HepG2 (cell line): Measurements from ENCODE around the gene PIEZO1. TPM values are rescaled to one million over a fixed set of nuclear protein-coding genes. Genes with fewer than 3 reads are reported as not detected.

ENCODE experiments used
- AGO2 ChIP-seq: fragments of 200-400 bp; formaldehyde crosslinking; optimal IDR thresholded peaks from 2 replicates; pipeline ENCODE3; 2017; ENCODE audit warnings: mild to moderate bottlenecking, low read depth, low read length, moderate library complexity
- ARID5B ChIP-seq: IDR thresholded peaks from 2 replicates; pipeline ENCODE4 v1.4.0; 2020; ENCODE audit warnings: mild to moderate bottlenecking, missing genetic modification reagents
- BRF2 ChIP-seq: sonication (generic); formaldehyde crosslinking; IDR thresholded peaks from 2 replicates; pipeline ENCODE4 v1.8.1; 2022; ENCODE audit warnings: mild to moderate bottlenecking, missing genetic modification reagents
- CAMTA2 ChIP-seq: sonication (generic); formaldehyde crosslinking; IDR thresholded peaks from 2 replicates; pipeline ENCODE4 v1.4.0; 2020; ENCODE audit warnings: mild to moderate bottlenecking, missing genetic modification reagents, borderline replicate concordance
- CC2D1A ChIP-seq: sonication (generic); formaldehyde crosslinking; IDR thresholded peaks from 2 replicates; pipeline ENCODE4 v1.8.1; 2023; ENCODE audit warnings: mild to moderate bottlenecking, missing genetic modification reagents
- ELF3 ChIP-seq: IDR thresholded peaks from 2 replicates; pipeline ENCODE4 v1.6.1; 2016; ENCODE audit warnings: missing genetic modification reagents, missing compliant biosample characterization
- HMG20B ChIP-seq: conservative IDR thresholded peaks from 2 replicates; pipeline ENCODE4 v1.6.1; 2016; ENCODE audit warnings: missing genetic modification reagents, missing compliant biosample characterization
- LCORL ChIP-seq, 2 experiments: fragments of 450-650 bp in 1 of 2; sonication (generic) in 1 of 2; formaldehyde crosslinking in 1 of 2; IDR thresholded peaks; 2 replicates each; pipeline versions ENCODE4 v1.5.0 to v1.6.1; 2017 to 2020; ENCODE audit warnings: antibody characterized with exemption in 1 of 2, missing genetic modification reagents in 1 of 2
- MAFG ChIP-seq: sonication (generic); formaldehyde crosslinking; IDR thresholded peaks from 2 replicates; pipeline ENCODE4 v1.5.1; 2020; ENCODE audit warnings: mild to moderate bottlenecking, missing genetic modification reagents
- MAZ ChIP-seq, 2 experiments: sonication (generic) in 1 of 2; formaldehyde crosslinking in 1 of 2; IDR thresholded peaks; 2 replicates each; pipeline versions ENCODE4 v1.5.0 to v1.6.1; 2012 to 2020; ENCODE audit warnings: low read depth in 2 of 2, mild to moderate bottlenecking in 2 of 2, borderline replicate concordance in 1 of 2, improper control_type of control experiment in 1 of 2, low read length in 1 of 2, missing genetic modification reagents in 1 of 2, moderate library complexity in 1 of 2
- SMYD3 ChIP-seq: sonication (generic); formaldehyde crosslinking; IDR thresholded peaks from 2 replicates; pipeline ENCODE4 v1.8.1; 2023; ENCODE audit warnings: mild to moderate bottlenecking, missing genetic modification reagents
- SYNCRIP ChIP-seq: fragments of 200-400 bp; formaldehyde crosslinking; IDR thresholded peaks from 2 replicates; pipeline ENCODE4 v1.6.1; 2018; ENCODE audit warnings: mild to moderate bottlenecking, low read depth, low read length; ENCODE audit not compliant: insufficient read depth
- TAF1 ChIP-seq: sonication (generic); formaldehyde crosslinking; IDR thresholded peaks from 2 replicates; pipeline ENCODE4 v1.4.0; 2020; ENCODE audit warnings: missing genetic modification reagents
- TAF15 ChIP-seq: fragments of 200-400 bp; formaldehyde crosslinking; IDR thresholded peaks from one replicate; pipeline ENCODE4 v1.6.1; 2018; ENCODE audit warnings: mild to moderate bottlenecking, low read depth, low read length; ENCODE audit not compliant: poor library complexity, severe bottlenecking
- ZMYM2 ChIP-seq: sonication (generic); formaldehyde crosslinking; IDR thresholded peaks from 2 replicates; pipeline ENCODE4 v1.8.0; 2022; ENCODE audit warnings: mild to moderate bottlenecking, missing genetic modification reagents
- ZMYM3 ChIP-seq: sonication (generic); formaldehyde crosslinking; IDR thresholded peaks from 2 replicates; pipeline ENCODE4 v1.5.1; 2020; ENCODE audit warnings: mild to moderate bottlenecking, missing genetic modification reagents
- ZNF225 ChIP-seq: sonication (generic); formaldehyde crosslinking; IDR thresholded peaks from 2 replicates; pipeline ENCODE4 v1.4.0; 2020; ENCODE audit warnings: mild to moderate bottlenecking, missing genetic modification reagents
- ZNF264 ChIP-seq: sonication (generic); formaldehyde crosslinking; IDR thresholded peaks from 2 replicates; pipeline ENCODE4 v1.4.0; 2020; ENCODE audit warnings: missing genetic modification reagents
- ZNF362 ChIP-seq: sonication (generic); formaldehyde crosslinking; IDR thresholded peaks from 2 replicates; pipeline ENCODE4 v1.4.0; 2020; ENCODE audit warnings: missing genetic modification reagents, mild to moderate bottlenecking, borderline replicate concordance
- ZNF496 ChIP-seq: sonication (generic); formaldehyde crosslinking; IDR thresholded peaks from 2 replicates; pipeline ENCODE4 v1.8.1; 2023; ENCODE audit warnings: mild to moderate bottlenecking, moderate library complexity, missing genetic modification reagents; ENCODE audit not compliant: insufficient replicate concordance
- ZNF562 ChIP-seq: sonication (generic); formaldehyde crosslinking; IDR thresholded peaks from 2 replicates; pipeline ENCODE4 v1.8.0; 2022; ENCODE audit warnings: missing genetic modification reagents, borderline replicate concordance
- ZNF614 ChIP-seq: IDR thresholded peaks from 2 replicates; pipeline ENCODE4 v1.6.1; 2018; ENCODE audit warnings: missing biosample characterization, missing genetic modification reagents, inconsistent platforms, borderline replicate concordance
- ZNF720 ChIP-seq: sonication (generic); formaldehyde crosslinking; IDR thresholded peaks from 2 replicates; pipeline ENCODE4 v1.4.0; 2020; ENCODE audit warnings: missing genetic modification reagents
- ZNF878 ChIP-seq: sonication (generic); formaldehyde crosslinking; IDR thresholded peaks from 2 replicates; pipeline ENCODE4 v1.8.1; 2023; ENCODE audit warnings: mild to moderate bottlenecking, missing genetic modification reagents, moderate library complexity
- polyA plus RNA-seq, 8 experiments: library from polyadenylated mRNA; depleted of rRNA in 3 of 8; stranded (reverse) in 7 of 8; unstranded in 1 of 8; fragments of >200 nt; fragmentation: Illumina TruSeq in 4 of 8; extraction: Trizol in 4 of 8; gene quantifications; 2 replicates each; pipeline versions ENCODE4 v1.2.1 to v1.2.3, GENCODE V29; 2011 to 2016; ENCODE audit warnings: low read depth in 4 of 8, missing spikeins in 1 of 8, mixed read lengths in 1 of 8; ENCODE audit not compliant: insufficient read depth in 1 of 8
- total RNA-seq, 5 experiments: library from RNA; depleted of rRNA; stranded (reverse); fragments of >200 nt; fragmentation: Illumina TruSeq; extraction: Trizol; gene quantifications; 2 replicates each; pipeline ENCODE4 v1.2.3, GENCODE V29; 2016; ENCODE audit warnings: low read depth in 1 of 5

Gene PIEZO1
- total and polyA plus RNA-seq, 2 of the 13 experiments (the other 11 are each of a cell fraction or from before 2014, with no cell fraction given) = 67.9 to 85.0 TPM

- TF ChIP-seq MAFG = no peak
- TF ChIP-seq SYNCRIP = no peak
- TF ChIP-seq ZMYM3 (CRISPR knock-in tag) = no peak
- TF ChIP-seq CAMTA2 (CRISPR knock-in tag) = peak; percentile 96
- TF ChIP-seq BRF2 = no peak
- no peak for TF ChIP-seq HMG20B
- 0 out of 2 replicates have a peak, but pooled peaks have one; percentile 17 for TF ChIP-seq ELF3 (CRISPR knock-in tag)
- no peak for TF ChIP-seq ZNF496 (CRISPR knock-in tag)
- TF ChIP-seq SMYD3 (CRISPR knock-in tag) = no peak
- TF ChIP-seq ZNF225 (CRISPR knock-in tag) = peak; percentile 31; the same call in 1 of the 2 replicates
- TF ChIP-seq ZNF720 (CRISPR knock-in tag) = no peak
- TF ChIP-seq ZNF562 (CRISPR knock-in tag) = no peak
- TF ChIP-seq ZNF614 (CRISPR knock-in tag) = no peak
- TF ChIP-seq ZNF264 (CRISPR knock-in tag) = no peak
- TF ChIP-seq MAZ (IDR thresholded peaks at IDR 0.05; ENCODE audit: borderline replicate concordance, low read depth, low read length) = peak; percentile 34; the same call in 1 of the 2 replicates
- peak; percentile 61; the same call in 1 of the 2 replicates for TF ChIP-seq MAZ (CRISPR knock-in tag; IDR thresholded peaks at IDR 0.05; ENCODE audit: low read depth)
- no peak; the same call in 1 of the 2 replicates for TF ChIP-seq CC2D1A (CRISPR knock-in tag)
- TF ChIP-seq ZNF362 (CRISPR knock-in tag) = no peak
- TF ChIP-seq ZNF878 (CRISPR knock-in tag) = no peak
- TF ChIP-seq ZMYM2 (CRISPR knock-in tag) = no peak
- no peak for TF ChIP-seq TAF1 (CRISPR knock-in tag)
- no peak for TF ChIP-seq LCORL (IDR thresholded peaks at IDR 0.05)
- TF ChIP-seq LCORL (CRISPR knock-in tag; IDR thresholded peaks at IDR 0.05) = peak; percentile 73
- no peak for TF ChIP-seq AGO2
- TF ChIP-seq ARID5B (CRISPR knock-in tag) = no peak
- TF ChIP-seq TAF15 = no peak
Observed at GRCh38 chr16:88686439-88687253, 98.4 kb downstream of the PIEZO1 start, which contains the start of gene SNAI3 (continued).
